NCI-H2227 treated with DMSO at 0.1 percent for 48 hours (cell line): ENCODE measurements around the gene BCAS3.

Experiments used
- DNase-seq: peaks from one replicate; lab custom pipeline; 2025; lab: John Stamatoyannopoulos, UW

Gene BCAS3

GRCh38 chr17:61410141-61411010, 732.7 kb downstream of the BCAS3 start:
- no peak for DNase-seq

DNA sequence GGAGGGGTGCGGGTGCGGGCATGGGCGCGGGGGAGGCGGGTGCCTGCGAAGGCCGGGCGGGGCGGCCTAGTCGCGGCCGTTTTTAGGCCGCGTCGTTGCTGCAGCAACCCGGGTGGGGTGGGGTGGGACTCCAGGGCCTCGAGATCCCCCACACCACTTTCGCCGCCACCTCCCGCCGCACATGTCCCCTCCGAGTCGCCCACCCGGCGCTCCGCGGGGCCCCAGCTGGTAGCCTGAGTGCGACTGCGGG, 733.3 kb downstream of the BCAS3 start:
- DNase-seq, result peak; percentile 52

DNA sequence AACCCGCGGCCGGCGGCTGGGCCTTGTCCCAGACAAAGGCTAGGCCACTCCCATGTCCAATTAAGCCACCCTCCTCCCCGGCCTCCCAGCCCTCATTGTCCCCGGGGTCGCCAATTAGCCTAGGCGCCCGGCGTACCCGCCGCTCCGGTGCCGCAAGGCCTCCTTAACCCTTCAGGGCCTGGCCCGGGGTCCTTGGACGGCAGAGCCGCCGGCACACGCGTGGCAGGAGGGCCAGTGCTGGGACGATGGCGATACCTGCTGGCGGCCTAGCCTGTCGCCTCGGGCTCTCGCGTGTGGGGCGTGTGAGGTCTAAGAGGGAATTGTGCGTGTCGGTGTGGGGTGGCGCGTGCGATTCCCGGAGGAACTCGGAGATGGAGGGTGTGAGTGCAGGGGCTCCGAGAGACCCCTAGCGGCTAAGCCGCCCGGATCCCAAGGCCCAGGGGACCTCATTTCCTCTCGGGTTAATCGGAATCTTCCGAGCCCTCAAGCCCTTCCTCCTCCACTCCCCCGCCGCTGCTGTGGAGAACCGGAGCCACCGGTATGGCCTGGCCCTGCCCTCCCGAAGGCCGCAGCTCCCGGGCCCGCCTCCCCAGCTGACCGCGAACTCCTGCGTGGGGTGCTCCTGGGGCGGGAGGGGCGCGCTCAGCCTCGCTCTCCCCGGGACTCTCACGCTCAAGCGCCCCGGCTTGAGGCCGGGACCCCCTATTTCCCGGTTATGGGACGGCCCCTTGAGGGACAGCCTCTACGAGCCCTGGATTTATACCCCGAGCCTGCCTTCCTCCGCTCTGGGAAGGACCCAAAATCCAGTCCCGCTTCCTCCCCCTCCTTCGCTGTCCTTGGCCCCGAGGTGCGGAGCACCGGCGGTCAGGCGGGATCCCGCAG, 733.9 kb downstream of the BCAS3 start:
- peak; percentile 52 for DNase-seq

DNA sequence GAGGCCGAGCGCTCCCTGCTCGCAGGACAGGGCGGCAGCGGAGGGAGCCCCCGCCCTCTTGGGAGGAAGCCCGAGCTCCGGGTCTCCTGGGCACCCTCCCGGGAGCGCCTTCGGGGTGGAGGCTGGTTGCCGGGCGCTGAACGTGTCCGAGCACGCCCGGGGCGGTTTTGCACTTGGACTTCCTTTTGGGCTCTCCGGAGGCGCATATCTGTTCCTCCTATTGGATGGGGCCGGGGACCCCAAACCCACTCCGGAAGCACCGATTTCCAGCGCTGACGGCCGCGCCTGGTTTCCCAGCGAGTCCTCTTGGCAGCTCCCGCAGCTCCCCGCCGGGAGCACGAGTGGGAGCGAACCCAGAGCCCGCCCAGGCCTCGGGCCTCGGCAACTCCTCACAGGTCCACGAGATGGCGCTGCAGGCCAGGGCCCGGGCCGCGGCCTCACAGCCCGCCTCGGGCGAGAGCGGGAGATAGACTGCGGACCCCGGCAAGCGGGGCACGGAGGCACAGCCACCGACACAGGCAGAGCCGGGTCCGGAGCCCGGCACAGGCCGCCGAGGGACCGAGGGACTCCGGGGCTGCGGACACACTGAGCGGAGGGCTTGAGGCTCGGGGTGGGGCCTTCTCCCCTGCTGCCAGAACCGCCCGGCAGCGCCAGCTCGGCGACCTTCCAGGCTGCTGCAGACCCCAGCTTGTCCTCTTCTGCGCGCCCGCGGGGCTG, 734.6 kb downstream of the BCAS3 start:
- DNase-seq, result peak; percentile 70

DNA sequence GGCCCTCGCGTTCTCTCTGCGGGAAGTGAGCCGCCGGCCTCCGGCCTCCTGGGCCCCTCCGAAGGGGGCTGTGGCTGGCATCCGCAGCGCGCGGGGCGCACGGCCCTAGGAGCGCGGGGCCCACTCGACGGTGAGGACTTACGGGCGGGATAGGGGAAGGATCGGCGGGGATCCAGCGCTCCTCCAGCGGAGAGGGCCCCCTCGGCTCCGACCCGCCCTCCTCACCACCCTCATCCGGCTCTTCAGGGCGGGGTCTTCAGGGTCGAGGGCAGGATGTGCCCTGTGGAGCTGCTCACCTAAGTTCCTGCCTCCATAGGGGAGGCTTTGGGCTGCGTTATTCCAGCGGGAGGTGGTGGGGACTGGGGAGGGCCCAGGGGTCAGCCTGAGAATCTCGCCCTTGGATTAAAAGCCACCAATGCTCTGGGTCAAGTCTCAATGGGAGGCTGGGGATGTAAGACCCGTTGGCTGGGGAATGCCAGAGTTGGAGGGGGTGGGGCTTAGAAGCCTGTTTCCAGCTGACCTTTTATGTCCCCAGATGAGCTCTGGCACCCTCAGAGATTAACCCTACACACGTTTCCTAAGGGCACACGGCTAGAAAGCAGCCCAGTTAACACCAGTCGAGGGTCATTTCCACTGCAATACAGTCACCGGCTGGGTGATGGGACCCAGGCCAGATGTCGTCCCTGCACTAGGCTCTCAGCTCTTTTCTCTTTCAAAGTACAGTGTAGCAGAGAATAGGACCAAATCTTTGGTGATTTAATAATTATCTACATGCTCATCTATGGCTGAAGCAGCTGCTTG, 735.4 kb downstream of the BCAS3 start:
- no peak for DNase-seq

GRCh38 chr17:61413661-61414126, 736.0 kb downstream of the BCAS3 start:
- DNase-seq, result no peak

GRCh38 chr17:61414141-61414935, 736.7 kb downstream of the BCAS3 start:
- DNase-seq, result no peak

GRCh38 chr17:61414936-61415251, 737.2 kb downstream of the BCAS3 start:
- DNase-seq, result no peak

GRCh38 chr17:61415374-61416210, 737.9 kb downstream of the BCAS3 start:
- DNase-seq, result no peak

DNA sequence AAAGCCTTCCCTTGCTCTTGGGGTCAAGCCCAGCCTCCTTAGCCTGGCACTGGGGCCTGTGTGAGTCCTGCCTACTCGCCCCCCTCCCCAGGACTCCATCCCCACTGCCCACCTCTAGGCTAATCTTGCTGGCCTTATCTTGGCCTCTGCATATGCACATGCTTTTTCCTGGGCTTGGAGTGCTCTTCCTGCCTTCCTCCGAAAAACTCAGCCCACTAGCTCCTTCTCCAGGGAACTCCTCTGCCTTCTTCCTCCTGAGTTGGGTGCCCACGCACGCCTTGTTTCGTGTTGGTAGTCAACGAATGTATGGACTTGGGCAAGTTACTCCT, 738.5 kb downstream of the BCAS3 start:
- no peak for DNase-seq

DNA sequence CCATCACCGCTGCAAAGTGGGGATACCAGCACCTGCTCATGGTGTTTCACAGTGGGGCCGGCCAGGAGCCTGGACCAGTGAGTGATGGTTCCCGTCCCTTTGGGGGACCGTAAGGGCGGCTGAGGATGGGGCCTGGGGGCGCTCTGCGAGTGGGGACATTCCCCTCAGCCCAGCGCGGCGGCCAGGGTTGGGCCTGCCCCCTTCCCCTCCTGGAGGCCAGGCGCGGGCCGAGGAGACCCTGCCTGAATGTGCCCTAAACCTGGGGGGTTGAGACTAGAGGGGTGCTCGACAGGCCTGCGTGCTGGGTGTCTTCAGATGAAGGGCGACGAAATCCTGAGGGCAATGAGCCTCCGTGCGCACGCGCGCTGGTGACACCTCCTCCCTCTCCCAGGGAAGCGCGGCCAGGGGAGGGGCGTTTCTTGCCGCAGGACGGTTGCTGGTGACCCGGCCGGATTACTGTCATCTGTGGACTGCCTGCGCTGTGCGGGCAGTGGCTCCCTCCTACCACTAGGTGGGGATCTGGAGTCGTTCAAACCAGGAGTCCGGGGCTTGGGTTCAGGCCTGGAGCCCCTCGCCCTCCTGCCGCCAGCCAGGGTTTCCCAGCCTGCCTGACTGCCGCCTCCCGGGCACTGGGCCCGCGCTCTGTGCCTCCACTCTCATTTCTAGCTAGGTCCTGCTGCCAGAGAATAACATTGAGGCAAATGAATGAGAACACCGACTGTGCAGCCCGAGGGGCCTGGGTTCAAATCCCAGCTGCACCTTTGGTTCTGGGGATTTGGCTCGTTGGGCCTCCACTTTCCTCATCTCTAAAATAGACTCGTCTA, 739.1 kb downstream of the BCAS3 start:
- DNase-seq, result peak; percentile 68

- no peak for DNase-seq
Measured at GRCh38 chr17:61418449-61418848, 740.8 kb downstream of the BCAS3 start.

GRCh38 chr17:61419496-61420046, 741.9 kb downstream of the BCAS3 start:
- DNase-seq, result no peak

- no peak for DNase-seq
Measured at GRCh38 chr17:61420052-61420451, 742.4 kb downstream of the BCAS3 start.

GRCh38 chr17:61420745-61421398, 743.2 kb downstream of the BCAS3 start:
- DNase-seq, result no peak

- DNase-seq, result no peak
Measured at GRCh38 chr17:61421460-61421859, 743.8 kb downstream of the BCAS3 start.

DNA sequence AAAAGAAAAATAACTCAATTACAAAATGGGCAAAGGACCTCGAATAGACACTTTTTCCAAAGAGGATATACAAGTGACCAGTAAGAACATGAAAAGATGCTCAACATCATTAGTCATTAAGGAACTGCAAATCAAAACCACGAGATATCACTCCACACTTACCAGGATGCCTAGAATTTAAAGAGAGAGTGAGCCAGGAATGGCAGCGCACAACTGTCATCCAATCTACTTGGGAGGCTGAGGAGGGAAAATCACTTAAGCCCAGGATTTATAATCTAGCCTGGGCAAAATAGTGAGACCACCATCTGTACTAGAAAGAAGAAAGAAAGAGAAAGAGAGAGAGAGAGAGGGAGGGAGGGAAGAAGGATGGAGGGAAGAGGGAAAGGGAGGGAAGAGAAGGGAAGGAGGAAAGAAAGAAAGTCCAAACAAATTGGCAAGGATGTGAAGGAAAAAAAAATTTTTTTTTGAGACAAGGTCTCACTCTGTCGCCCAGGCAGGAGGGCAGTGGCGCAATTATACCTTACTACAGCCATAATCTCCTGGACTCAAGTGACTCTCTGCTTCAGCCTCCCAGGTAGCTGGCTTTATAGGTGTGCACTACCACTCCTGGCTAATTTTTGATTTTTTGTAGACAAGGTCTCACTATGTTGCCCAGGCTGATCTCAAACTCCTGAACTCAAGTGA, 744.6 kb downstream of the BCAS3 start:
- no peak for DNase-seq

- no peak for DNase-seq
Measured at GRCh38 chr17:61422869-61423268, 745.2 kb downstream of the BCAS3 start.
